Central memory CD8-positive, alpha-beta T cell (primary cell): Measurements from ENCODE around the gene TRO.

Experiments used
- ATAC-seq: fragments of 150-1000 bp; cut with Tn5 transposase; replicated peaks from 2 replicates; pipeline ENCODE4 v1.10.0; 2022; ENCODE audit warnings: mild to moderate bottlenecking, moderate FRiP score, moderate number of reproducible peaks; ENCODE audit not compliant: poor library complexity, severe bottlenecking; ENCODE audit errors: extremely low read depth
- DNase-seq, 2 donors: peaks; one replicate each; pipeline ENCODE4 v3.0.0; 2021; ENCODE audit warnings: low spot score in 2 of 2
- H3K27ac Mint-ChIP-seq: one replicate; pipeline ENCODE4 v1.8.0; 2022; ENCODE audit warnings: low read depth, mild to moderate bottlenecking, moderate library complexity, mixed read lengths
- H3K27me3 Mint-ChIP-seq: one replicate; pipeline ENCODE4 v1.8.0; 2022; ENCODE audit warnings: mixed read lengths
- H3K36me3 Mint-ChIP-seq: one replicate; pipeline ENCODE4 v1.8.0; 2022; ENCODE audit warnings: mild to moderate bottlenecking, moderate library complexity, mixed read lengths; ENCODE audit not compliant: insufficient read depth
- H3K4me1 Mint-ChIP-seq: one replicate; pipeline ENCODE4 v1.8.0; 2022; ENCODE audit warnings: mixed read lengths
- H3K4me3 Mint-ChIP-seq: one replicate; pipeline ENCODE4 v1.8.0; 2022; ENCODE audit warnings: mild to moderate bottlenecking, moderate library complexity, mixed read lengths
- H3K9me3 Mint-ChIP-seq: one replicate; pipeline ENCODE4 v1.8.0; 2022; ENCODE audit warnings: mixed read lengths

Gene TRO

GRCh38 chrX:54979432-54979831, 58.8 kb downstream of the TRO start:
- DNase-seq: no peak

GRCh38 chrX:54980334-54980733, 59.7 kb downstream of the TRO start:
- H3K27ac Mint-ChIP-seq: no peak overlapping the region
- no peaks in the 10 kb centered on the region for H3K9me3 Mint-ChIP-seq
- H3K4me1 Mint-ChIP-seq: no peaks in the 10 kb centered on the region
- no peak overlapping the region for H3K4me3 Mint-ChIP-seq
- no peak for DNase-seq
- no peaks in the 10 kb centered on the region for H3K36me3 Mint-ChIP-seq
- ATAC-seq: no peak
- H3K27me3 Mint-ChIP-seq: peaks cover 5% of the 10 kb centered on the region

More at GRCh38 chrX:54979432-54979831, 58.8 kb downstream of the TRO start:
- Mint-ChIP-seq H3K36me3 (no peaks in the 10 kb centered on the region), H3K9me3 (no peaks in the 10 kb centered on the region), H3K4me3 (no peak overlapping the region), H3K4me1 (no peaks in the 10 kb centered on the region), H3K27me3 (peaks cover 14% of the 10 kb centered on the region), H3K27ac (no peak overlapping the region)
- no peak for ATAC-seq
